SH-SY5Y (cell line): Measurements from ENCODE around the gene PLA1A.

Source experiments
- GATA2 ChIP-seq: IDR thresholded peaks from 2 replicates; pipeline ENCODE4 v1.6.1; 2011; ENCODE audit warnings: mild to moderate bottlenecking, low read depth, low read length
- GATA3 ChIP-seq: IDR thresholded peaks from 2 replicates; pipeline ENCODE4 v1.6.1; 2011; ENCODE audit warnings: low read depth, mild to moderate bottlenecking, low read length, moderate library complexity

DNA sequence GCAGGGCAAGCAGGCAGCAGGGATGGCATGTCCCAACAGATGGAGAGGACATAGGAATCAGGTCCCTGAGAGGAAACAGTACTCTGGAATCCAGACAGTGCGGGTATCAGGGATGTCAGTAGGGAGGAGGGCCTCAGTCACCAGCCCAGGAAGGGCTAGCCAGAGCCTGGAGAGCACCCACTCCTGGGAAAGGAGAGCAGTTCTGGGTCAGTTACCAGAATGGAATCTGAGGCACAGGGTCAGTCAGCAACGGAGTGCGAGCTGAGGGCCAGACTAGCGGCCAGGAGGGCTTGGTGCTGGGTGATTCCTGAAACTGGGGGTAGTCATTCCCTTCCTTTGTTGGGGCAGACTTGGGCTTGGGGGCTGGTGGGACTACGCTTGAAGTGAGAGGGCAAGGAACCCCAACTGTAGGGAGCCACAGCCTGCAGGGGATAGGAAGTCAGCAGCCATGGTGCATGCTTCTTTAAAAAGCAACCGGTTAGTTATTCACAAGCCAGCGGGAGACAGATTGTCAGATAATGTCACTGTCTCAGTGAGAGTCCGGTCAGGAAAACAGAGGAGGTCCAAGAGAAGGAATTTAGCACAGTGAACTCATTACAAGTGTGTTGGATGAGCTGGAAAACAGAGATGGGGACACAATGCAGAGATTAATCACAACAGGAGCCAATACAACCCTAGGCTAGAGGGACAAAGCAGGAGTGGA lies 27.9 kb downstream of the PLA1A start:
- TF ChIP-seq GATA2 (no peak), GATA3 (no peak)
